ENCODE results near the gene PIK3CA. TPM values are rescaled to one million over a fixed set of nuclear protein-coding genes. Genes with fewer than 3 reads are reported as not detected.
A peak's percentile ranks its signal among the peaks of the same experiment; 100 is the strongest.

The PIK3CA gene
- total and polyA plus RNA-seq, 2 donors (not counting 3 experiments of a cell fraction or from before 2014, with no cell fraction given), result 4.2 to 25.8 TPM

- FAIRE-seq (peak; percentile 46), DNase-seq (ENCODE audit: low read depth, low spot score) (peak; percentile 58)
- H3K9me3 ChIP-seq (replicated peaks; ENCODE audit: control insufficient read depth, insufficient read depth, low read length), result no peaks in the 10 kb centered on the region
- H3K27ac ChIP-seq (ENCODE audit: insufficient read depth, low read depth, low read length), result no peak overlapping the region
- H3K79me2 ChIP-seq (ENCODE audit: control insufficient read depth, insufficient read depth, low read length), result no peaks in the 10 kb centered on the region
- TSS peak; percentile 54 for BruUV-seq (replicated peaks)
- H2AFZ ChIP-seq (ENCODE audit: low read depth, low read length), result peak overlapping the region; percentile 64
- H3K27me3 ChIP-seq (ENCODE audit: control insufficient read depth in 2 of 2, insufficient read depth in 2 of 2, low read length in 2 of 2), result no peaks in the 10 kb centered on the region
- dilution Hi-C loops (cut with MboI; ENCODE audit: extremely low pct_ligation_motif_present, low sequenced_read_pairs) (no loop called here), intact Hi-C loops (cut with micrococcal nuclease) (no loop called here)
- POLR2A ChIA-PET, result no interaction called here
- no peaks in the 10 kb centered on the region for H4K20me1 ChIP-seq (replicated peaks; ENCODE audit: control insufficient read depth, extremely low read depth, insufficient read depth, low read length)
- peak overlapping the region; percentile 78 for H3K4me2 ChIP-seq (ENCODE audit: insufficient read depth, low read length)
- peak overlapping the region; percentile 57 for H3K9ac ChIP-seq (replicated peaks; ENCODE audit: extremely low read depth, insufficient read depth, low read length)
- no peaks in the 10 kb centered on the region for H3K9me1 ChIP-seq (replicated peaks; ENCODE audit: control insufficient read depth, extremely low read depth, insufficient read depth, low read length)
- H3K4me3 ChIP-seq (replicated peaks in 1 of 3; ENCODE audit: insufficient read depth in 1 of 3, low read depth in 1 of 3, low read length in 3 of 3), result peak overlapping the region; percentile 13 to 56 (median 44)
- H3K36me3 ChIP-seq (ENCODE audit: control insufficient read depth in 2 of 2, extremely low read depth in 1 of 2, insufficient read depth in 2 of 2, low read length in 2 of 2), result no peaks in the 10 kb centered on the region
- TF ChIP-seq POLR2A (IDR thresholded peaks at IDR 0.05; ENCODE audit: low read depth, low read length) (peak; percentile 30), MYC (IDR thresholded peaks at IDR 0.05; ENCODE audit: low read depth, low read length) (no peak), POLR2AphosphoS5 (IDR thresholded peaks at IDR 0.05; ENCODE audit: insufficient read depth, low read depth, low read length) (peak; percentile 62), CTCF (IDR thresholded peaks at IDR 0.05; ENCODE audit: extremely low read depth in 1 of 2, insufficient read depth in 1 of 2, low read depth in 1 of 2, low read length in 2 of 2) (no peak)
- no peaks in the 10 kb centered on the region for H3K4me1 ChIP-seq (ENCODE audit: control insufficient read depth, extremely low read depth, insufficient read depth, low read length)
- CTCF ChIA-PET, result interaction anchor here (0.9 to 1.5 kb wide), 2 partner anchors 10 to 11 kb away, joined by 3 to 8 read pairs; no protein-coding TSS in a partner anchor
These were observed 113.0 kb downstream of the PIK3CA start for GRCh38 chr3:179260949-179261765.

- no TSS peak for BruUV-seq (replicated peaks)
- Histone ChIP-seq H3K9me3 (replicated peaks; ENCODE audit: control insufficient read depth, insufficient read depth, low read length) (no peaks in the 10 kb centered on the region), H2AFZ (ENCODE audit: low read depth, low read length) (no peak overlapping the region), H3K4me2 (ENCODE audit: insufficient read depth, low read length) (no peak overlapping the region), H3K9me1 (replicated peaks; ENCODE audit: control insufficient read depth, extremely low read depth, insufficient read depth, low read length) (no peaks in the 10 kb centered on the region), H3K36me3 (ENCODE audit: control insufficient read depth in 2 of 2, extremely low read depth in 1 of 2, insufficient read depth in 2 of 2, low read length in 2 of 2) (no peaks in the 10 kb centered on the region), H3K4me3 (replicated peaks in 1 of 3; ENCODE audit: insufficient read depth in 1 of 3, low read depth in 1 of 3, low read length in 3 of 3) (no peak overlapping the region), H3K79me2 (ENCODE audit: control insufficient read depth, insufficient read depth, low read length) (no peaks in the 10 kb centered on the region), H3K27me3 (ENCODE audit: control insufficient read depth in 2 of 2, insufficient read depth in 2 of 2, low read length in 2 of 2) (no peaks in the 10 kb centered on the region), H3K27ac (ENCODE audit: insufficient read depth, low read depth, low read length) (no peak overlapping the region), H3K9ac (replicated peaks; ENCODE audit: extremely low read depth, insufficient read depth, low read length) (no peak overlapping the region), H3K4me1 (ENCODE audit: control insufficient read depth, extremely low read depth, insufficient read depth, low read length) (peaks cover 14% of the 10 kb centered on the region), H4K20me1 (replicated peaks; ENCODE audit: control insufficient read depth, extremely low read depth, insufficient read depth, low read length) (no peaks in the 10 kb centered on the region)
- CTCF ChIA-PET, result interaction anchor here (0.9 kb wide), 1 partner anchor 107 kb away, joined by 3 read pairs; no protein-coding TSS in a partner anchor
- POLR2A ChIA-PET, result no interaction called here
- no peak for DNase-seq (ENCODE audit: low read depth, low spot score)
- dilution Hi-C loops (cut with MboI; ENCODE audit: extremely low pct_ligation_motif_present, low sequenced_read_pairs), result no loop called here
- TF ChIP-seq CTCF (IDR thresholded peaks at IDR 0.05; ENCODE audit: extremely low read depth in 1 of 2, insufficient read depth in 1 of 2, low read depth in 1 of 2, low read length in 2 of 2) (no peak), MAX (IDR thresholded peaks at IDR 0.05; ENCODE audit: insufficient read depth, insufficient read length) (no peak), FOS (IDR thresholded peaks at IDR 0.05; ENCODE audit: borderline replicate concordance, insufficient read depth, low read length) (no peak), EZH2 (IDR thresholded peaks at IDR 0.05; ENCODE audit: borderline replicate concordance, low read depth, low read length, severe bottlenecking) (no peak), JUN (IDR thresholded peaks at IDR 0.05; ENCODE audit: borderline replicate concordance, insufficient read depth, insufficient read length, low read depth) (no peak), POLR2AphosphoS5 (IDR thresholded peaks at IDR 0.05; ENCODE audit: insufficient read depth, low read depth, low read length) (no peak), MYC (IDR thresholded peaks at IDR 0.05; ENCODE audit: low read depth, low read length) (no peak), POLR2A (IDR thresholded peaks at IDR 0.05; ENCODE audit: low read depth, low read length) (no peak)
- FAIRE-seq, result no peak
- intact Hi-C loops (cut with micrococcal nuclease), result no loop called here
These were observed 115.0 kb downstream of the PIK3CA start for GRCh38 chr3:179263134-179263533.

Data from endothelial cell of umbilical vein (primary cell).